Midbrain (tissue), 1 donor: ENCODE data around the gene HSF4.

Experiments
- DNase-seq: peaks from one replicate; lab custom pipeline; 2025; lab: John Stamatoyannopoulos, UW

The HSF4 gene

DNA sequence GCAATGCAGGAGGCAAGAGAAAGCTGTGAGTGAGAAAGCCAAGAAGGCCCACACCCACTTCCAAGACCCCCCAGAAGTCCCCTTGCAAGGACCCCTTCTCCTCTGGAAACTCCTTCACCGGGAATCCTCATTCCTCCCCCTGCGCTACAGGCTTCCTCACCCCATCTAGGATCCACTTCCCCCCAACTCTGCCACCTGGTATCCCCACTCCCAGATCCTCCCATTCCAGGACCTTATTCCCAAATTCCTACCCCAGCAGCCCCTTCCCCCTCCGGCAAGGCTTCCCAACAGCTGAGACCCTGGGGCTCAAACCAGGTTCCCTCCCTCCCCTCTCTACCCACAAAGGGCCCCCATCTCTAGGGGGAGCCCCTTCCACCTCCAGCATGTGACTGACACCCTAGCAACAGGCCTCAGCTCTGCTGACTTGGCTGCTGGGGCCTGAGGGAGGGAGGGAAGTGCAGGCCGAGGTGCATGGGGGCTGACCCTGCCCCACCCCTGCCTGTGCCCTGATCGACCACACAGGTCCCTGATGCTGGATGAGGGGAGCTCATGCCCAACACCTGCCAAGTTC is 2.1 kb downstream of the HSF4 start:
- no peak for DNase-seq

- no peak for DNase-seq
Observed at GRCh38 chr16:67167588-67167987, 3.0 kb downstream of the HSF4 start.

GRCh38 chr16:67169011-67169451 is 4.5 kb downstream of the HSF4 start:
- no peak for DNase-seq

DNA sequence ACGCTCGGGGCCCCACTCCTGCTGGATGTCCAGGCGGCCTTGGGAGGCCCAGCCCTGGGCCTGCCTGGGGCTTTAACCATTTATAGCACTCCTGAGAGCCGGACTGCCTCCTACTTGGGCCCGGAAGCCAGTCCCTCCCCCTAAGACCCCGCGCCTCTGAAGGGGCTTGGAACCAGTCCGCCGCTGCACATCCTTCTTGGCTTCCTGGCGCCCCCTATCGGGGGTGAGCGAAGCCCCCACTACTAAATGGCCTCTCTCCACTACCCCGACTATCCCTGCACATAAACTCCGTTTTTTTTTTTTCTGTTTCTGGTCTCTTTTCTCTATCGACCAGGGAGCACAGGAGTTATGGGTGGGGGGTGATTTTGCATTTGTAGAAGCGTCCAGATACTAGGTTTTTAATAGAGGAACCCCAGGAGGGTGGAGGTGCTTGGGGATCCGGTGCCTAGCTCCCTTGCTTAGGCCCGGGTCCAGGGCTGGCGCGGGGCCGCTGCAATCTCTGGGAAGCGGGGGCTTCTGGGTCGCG is 5.2 kb downstream of the HSF4 start:
- peak; percentile 17 for DNase-seq

DNA sequence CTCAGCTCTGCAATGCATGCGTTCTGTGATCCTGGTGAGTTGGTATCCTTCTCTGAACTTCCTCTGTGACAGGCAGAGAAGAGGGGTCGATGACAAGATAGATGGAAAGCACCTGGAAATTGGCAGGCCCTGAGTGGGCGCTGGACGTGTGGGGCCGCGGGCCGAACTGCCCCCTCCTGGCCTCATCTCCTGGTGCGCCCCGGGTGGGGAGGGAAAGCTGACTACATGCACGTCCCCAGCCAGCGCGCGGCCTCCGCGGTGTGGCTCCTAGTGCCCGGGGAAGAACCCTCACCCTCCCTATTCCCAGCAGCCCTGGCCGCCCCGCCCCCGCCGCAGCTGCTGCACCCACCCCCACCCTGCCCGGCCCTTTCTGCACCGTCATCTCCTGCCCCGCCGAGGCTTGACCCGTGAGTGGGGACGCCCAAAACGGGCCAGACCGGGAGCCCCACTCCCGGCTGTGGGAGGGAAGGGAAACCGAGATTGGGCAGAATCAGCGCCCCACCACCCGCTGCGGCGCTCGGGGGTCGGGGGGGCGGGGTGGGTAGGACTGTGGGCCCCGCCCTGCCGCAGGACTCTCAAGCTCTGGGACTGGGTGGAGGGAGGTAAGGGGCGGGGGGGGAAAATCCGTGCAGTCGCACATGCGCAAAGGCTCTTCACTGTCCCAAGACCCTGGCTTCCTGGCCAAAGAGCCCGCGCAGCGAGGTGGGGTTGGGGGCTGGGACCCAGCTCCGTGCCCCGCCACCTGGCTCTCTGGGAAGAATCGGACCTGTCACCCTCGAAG is 5.8 kb downstream of the HSF4 start, which contains the start of gene NOL3:
NOL3 (plus strand) TSS at position 371 of the 781 bp plus-strand sequence.
- DNase-seq, result peak; percentile 53

- no peak for DNase-seq
Observed at GRCh38 chr16:67170949-67171649, 6.6 kb downstream of the HSF4 start.

DNA sequence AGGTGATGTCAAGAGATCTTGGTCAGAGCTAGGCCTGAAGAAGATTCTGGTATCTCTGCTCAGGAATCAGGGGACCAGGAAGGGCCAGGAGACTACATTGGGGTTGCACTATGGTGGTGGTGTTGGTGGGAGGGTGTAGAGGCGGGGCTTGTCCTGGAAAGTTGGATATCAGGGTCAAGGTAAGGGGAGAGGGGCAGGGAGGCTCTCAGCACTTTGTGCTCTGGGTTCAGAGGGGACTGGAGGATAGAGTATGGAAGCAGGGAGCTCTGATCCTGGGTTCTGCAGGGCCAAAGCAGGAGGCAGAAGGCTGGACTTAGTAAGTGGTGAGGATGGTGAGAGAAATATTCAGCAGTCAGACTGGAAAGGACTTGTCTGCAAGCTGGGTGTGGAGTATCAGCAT is 8.8 kb downstream of the HSF4 start:
- DNase-seq, result no peak

GRCh38 chr16:67173808-67174705 is 9.5 kb downstream of the HSF4 start:
- peak; percentile 81 for DNase-seq

DNA sequence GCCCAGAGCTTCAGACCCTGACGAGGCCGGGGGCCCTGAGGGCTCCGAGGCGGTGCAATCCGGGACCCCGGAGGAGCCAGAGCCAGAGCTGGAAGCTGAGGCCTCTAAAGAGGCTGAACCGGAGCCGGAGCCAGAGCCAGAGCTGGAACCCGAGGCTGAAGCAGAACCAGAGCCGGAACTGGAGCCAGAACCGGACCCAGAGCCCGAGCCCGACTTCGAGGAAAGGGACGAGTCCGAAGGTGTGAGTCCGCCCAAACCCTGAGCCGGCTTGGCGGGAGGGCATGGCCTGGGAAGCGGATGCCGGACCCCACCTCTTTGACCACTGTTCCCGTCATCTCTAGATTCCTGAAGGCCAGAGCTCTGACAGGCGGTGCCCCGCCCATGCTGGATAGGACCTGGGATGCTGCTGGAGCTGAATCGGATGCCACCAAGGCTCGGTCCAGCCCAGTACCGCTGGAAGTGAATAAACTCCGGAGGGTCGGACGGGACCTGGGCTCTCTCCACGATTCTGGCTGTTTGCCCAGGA is 10.2 kb downstream of the HSF4 start:
- no peak for DNase-seq

GRCh38 chr16:67176662-67177061 is 12.1 kb downstream of the HSF4 start:
- DNase-seq, result no peak

DNA sequence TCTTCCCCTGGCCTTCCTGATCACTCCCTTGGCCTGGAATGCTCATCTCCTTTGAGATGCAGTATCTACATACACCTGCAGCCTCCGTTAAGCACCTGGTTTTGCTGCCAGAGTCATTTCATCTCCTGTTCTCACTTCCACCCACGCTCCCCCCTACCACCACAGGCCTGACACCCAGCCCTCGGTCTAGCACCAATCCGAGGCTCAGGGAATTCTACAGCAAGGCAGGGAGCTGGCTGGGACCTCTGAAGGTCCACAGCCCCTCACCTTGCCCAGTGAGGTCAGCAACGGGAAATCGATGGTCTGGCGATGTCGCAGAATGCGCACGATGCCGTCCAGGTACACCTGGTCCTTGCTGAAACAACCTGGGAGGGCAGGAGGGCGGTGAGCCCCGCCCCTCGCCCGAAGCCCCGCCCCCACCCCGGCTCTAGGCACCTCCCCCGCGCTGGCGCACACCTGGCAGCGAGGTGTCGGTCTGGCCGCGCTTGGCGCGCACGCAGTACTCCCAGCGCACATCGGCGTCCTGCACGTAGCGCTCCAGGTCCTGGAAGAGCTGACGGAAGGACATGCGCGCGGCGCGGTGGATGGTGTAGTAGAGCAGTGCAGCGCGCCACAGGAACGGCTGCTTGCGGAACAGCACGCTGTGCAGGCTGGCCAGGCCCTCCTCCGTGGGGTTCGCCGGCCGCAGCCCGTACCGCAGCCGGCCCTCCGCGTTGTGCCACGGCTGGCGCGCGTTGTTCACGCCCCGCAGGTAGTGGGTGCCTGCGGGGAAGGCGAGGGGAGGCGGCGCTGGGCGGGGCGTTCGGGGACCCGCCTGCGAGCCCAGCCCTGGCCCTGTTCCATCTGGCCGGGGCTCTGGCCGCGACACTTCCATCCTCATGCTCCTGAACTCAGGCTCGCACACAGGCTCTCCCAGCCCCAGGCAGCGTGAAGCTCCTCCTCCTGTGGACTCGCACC is 13.5 kb downstream of the HSF4 start:
- no peak for DNase-seq

DNA sequence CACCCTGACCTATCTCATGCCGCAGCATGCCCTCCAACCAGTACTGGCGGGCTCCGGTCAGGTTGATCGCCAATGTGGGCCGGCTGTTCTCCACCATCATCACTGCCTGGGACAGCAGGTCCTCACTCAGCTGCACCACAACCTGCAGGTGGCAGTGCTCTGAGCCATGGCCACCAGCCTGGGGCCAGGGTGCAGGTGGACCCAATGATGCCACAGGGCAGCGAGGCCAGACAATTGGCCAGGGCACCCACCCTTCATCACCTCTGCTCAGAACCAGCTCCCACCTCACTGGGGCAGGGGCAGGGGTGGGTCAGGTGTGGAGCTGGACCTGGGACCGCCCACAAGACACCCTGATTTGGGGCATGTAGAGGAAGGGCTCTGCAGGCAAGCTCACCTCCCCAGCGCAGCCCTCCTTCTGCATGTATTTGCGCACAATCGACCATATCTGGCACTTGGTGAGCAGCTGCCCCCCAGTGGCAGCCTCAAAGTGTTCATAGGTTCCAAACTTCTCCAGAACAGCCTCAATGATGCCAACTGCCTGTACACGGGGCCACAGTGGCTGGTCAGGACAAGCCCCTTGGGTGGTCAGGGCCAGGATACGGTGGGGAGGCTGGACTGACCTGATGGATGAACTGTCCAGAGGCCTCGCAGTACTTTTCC is 15.0 kb downstream of the HSF4 start:
- DNase-seq, result no peak

GRCh38 chr16:67180166-67180565 is 15.6 kb downstream of the HSF4 start:
- no peak for DNase-seq

DNA sequence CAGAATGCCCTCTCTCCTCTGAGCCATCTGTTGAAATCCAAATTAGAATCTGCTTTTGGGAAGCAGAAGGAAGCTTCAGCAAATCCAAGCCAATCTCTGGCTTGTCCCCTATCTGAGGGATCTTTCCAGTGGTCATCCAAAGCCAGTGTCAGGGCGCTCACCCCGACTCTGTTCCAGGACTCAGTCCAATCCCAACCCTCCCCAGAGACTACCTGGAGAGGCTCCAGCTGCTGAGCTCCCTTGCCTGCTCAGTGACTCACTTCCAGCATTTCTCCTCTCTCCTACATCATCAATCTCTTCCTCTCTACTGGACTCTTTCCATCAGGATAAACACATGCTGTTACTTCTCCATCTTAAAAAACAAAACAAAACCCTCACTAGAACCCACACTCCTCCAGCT is 16.8 kb downstream of the HSF4 start:
- no peak for DNase-seq

DNA sequence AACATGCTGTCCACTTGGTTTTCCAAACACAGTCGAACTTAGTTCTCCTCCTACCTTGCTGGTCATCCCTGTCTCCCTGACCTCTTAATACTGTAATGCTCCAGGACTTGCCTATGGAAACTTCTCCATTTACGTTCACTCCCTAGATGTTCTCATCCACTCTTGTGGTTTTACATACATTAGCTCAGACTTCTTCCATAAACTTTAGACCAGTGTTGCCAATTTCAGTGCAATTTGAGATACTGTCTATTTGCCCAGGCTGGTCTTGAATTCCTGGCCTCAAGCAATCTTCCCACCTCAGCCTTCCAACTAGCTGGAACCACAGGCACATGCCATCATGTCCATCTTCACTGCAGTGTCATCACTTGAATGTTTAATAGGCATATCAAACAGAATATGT is 17.7 kb downstream of the HSF4 start:
- DNase-seq, result no peak

GRCh38 chr16:67183284-67183626 is 18.7 kb downstream of the HSF4 start:
- DNase-seq, result no peak

GRCh38 chr16:67183627-67184452 is 19.3 kb downstream of the HSF4 start, which contains the start of gene MATCAP1:
Gene MATCAP1, minus strand, starts transcription at chr16:67183963. Its CDS starts 3,353 bp downstream, at chr16:67180610.
- DNase-seq, result peak; percentile 95

DNA sequence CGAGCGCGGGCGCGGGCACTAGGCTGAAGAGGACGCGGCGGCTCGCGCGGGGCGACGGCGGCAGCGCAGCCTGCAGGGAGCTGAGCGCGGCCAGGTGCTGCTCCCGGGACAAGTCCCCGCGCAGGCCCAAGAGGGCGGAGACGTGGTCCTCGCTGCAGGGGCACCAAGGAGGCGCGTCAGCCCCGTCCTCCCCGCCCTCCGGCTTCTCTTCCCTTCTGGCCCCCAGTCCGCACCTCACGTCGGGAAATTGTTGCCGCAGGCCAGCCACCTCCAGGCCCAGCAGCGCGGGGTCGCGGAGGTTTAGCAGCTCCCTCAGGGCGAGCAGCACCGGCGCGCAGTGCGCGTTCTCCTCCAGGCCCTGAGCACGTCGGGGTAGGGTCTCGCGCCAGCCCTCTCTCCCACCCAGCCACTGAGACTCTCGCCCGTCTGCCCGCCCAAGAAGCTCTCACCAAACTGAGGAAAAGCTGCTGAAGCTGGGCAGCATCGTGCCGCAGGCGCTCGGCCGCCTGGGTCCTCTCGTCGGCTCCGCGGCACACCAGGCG is 20.0 kb downstream of the HSF4 start:
- DNase-seq, result no peak
